HFFc6 (cell line): ENCODE data around the gene CYB5B. TPM values are rescaled to one million over a fixed set of nuclear protein-coding genes. Genes with fewer than 3 reads are reported as not detected.

ENCODE experiments used
- DNase-seq: peaks from one replicate; pipeline ENCODE4 v3.0.0-alpha.2; 2018
- H3K27ac Mint-ChIP-seq: 2 replicates; pipeline ENCODE4 v1.8.0; 2020; ENCODE audit warnings: mild to moderate bottlenecking, mixed read lengths
- H3K27me3 Mint-ChIP-seq: 2 replicates; pipeline ENCODE4 v1.8.0; 2021; ENCODE audit warnings: mild to moderate bottlenecking, moderate library complexity, mixed read lengths; ENCODE audit not compliant: insufficient read depth
- H3K36me3 Mint-ChIP-seq: 2 replicates; pipeline ENCODE4 v1.8.0; 2021; ENCODE audit warnings: low read depth, mixed read lengths
- H3K4me1 Mint-ChIP-seq: 2 replicates; pipeline ENCODE4 v1.8.0; 2020; ENCODE audit warnings: low read depth, mixed read lengths
- H3K4me3 Mint-ChIP-seq: 2 replicates; pipeline ENCODE4 v1.8.0; 2020; ENCODE audit warnings: mild to moderate bottlenecking, moderate library complexity, mixed read lengths
- H3K9me3 Mint-ChIP-seq: 2 replicates; pipeline ENCODE4 v1.8.0; 2020; ENCODE audit warnings: mild to moderate bottlenecking, mixed read lengths
- total RNA-seq, 6 experiments: library from RNA; stranded (reverse); fragmentation: NEBNext Ultra II Directional; extraction: Animal tissue kit (Norgen Biotek cat#: 25700); gene quantifications; 2 replicates in 1 of 6; 3 replicates in 5 of 6; pipeline ENCODE4 v1.2.3, GENCODE V29; 2021
- TF ChIP-seq, protein P1 (sequence below): fragments of 200-600 bp; sonication (generic); IDR thresholded peaks from 2 replicates; pipeline ENCODE4 v1.5.0; 2021; ENCODE audit warnings: antibody characterized with exemption, mild to moderate bottlenecking

CYB5B gene
- total RNA-seq, 6 experiments from 2014 or later: 135 to 151 (median 140) TPM

DNA sequence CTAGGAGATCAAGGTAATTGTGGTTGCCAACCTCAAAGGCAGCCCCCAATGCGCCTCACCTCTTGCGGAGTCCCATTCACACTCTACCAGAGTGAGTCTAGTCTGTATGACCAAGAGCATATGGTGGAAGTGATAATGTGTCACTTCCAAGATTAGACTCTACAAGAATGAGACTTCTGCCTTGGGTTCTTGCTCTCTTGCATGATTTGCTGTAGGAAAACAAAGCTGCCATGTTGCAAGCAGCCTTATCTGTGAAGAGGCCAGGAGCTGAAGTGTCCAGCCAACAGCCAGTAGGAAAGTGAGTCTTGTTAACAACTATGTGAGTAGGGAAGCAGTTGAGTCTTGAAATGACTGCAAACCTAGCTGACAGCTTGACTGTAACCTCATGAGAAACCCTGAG lies 42.0 kb upstream of the CYB5B start:
- Mint-ChIP-seq H3K27ac (no peak overlapping the region; the same call in 1 of the 2 replicates), H3K9me3 (no peaks in the 10 kb centered on the region), H3K4me3 (no peak overlapping the region), H3K27me3 (no peaks in the 10 kb centered on the region; the same call in 1 of the 2 replicates), H3K36me3 (peaks cover 46% of the 10 kb centered on the region), H3K4me1 (peaks cover 43% of the 10 kb centered on the region)
- TF ChIP-seq, protein P1, sequence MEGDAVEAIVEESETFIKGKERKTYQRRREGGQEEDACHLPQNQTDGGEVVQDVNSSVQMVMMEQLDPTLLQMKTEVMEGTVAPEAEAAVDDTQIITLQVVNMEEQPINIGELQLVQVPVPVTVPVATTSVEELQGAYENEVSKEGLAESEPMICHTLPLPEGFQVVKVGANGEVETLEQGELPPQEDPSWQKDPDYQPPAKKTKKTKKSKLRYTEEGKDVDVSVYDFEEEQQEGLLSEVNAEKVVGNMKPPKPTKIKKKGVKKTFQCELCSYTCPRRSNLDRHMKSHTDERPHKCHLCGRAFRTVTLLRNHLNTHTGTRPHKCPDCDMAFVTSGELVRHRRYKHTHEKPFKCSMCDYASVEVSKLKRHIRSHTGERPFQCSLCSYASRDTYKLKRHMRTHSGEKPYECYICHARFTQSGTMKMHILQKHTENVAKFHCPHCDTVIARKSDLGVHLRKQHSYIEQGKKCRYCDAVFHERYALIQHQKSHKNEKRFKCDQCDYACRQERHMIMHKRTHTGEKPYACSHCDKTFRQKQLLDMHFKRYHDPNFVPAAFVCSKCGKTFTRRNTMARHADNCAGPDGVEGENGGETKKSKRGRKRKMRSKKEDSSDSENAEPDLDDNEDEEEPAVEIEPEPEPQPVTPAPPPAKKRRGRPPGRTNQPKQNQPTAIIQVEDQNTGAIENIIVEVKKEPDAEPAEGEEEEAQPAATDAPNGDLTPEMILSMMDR: no peak
- no peak for DNase-seq

DNA sequence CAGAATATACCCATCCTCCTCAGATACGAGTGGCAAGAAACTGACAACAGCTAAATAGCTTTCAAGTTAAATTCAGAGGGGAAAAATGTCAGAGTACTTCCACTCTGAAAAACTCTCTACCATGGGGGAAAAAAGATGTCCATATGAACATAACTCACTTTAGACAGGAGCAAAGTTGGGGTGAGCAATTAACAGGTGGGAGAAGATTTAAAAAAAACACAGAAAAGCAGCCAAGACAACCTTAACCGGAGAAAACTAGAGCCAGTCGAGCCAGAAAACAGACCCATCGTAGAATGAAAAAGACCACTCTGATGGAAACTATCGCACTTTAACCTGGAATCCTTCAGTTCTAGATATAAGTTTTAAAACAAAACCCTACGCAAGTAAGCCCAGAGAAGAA lies 39.4 kb upstream of the CYB5B start:
- H3K4me3 Mint-ChIP-seq: peak overlapping the region; percentile 96
- H3K27me3 Mint-ChIP-seq: no peaks in the 10 kb centered on the region; the same call in 1 of the 2 replicates
- TF ChIP-seq, protein P1: no peak
- H3K4me1 Mint-ChIP-seq: peaks cover 34% of the 10 kb centered on the region
- no peaks in the 10 kb centered on the region for H3K9me3 Mint-ChIP-seq
- H3K27ac Mint-ChIP-seq: peak overlapping the region; percentile 89
- DNase-seq: no peak
- H3K36me3 Mint-ChIP-seq: peaks cover 31% of the 10 kb centered on the region

DNA sequence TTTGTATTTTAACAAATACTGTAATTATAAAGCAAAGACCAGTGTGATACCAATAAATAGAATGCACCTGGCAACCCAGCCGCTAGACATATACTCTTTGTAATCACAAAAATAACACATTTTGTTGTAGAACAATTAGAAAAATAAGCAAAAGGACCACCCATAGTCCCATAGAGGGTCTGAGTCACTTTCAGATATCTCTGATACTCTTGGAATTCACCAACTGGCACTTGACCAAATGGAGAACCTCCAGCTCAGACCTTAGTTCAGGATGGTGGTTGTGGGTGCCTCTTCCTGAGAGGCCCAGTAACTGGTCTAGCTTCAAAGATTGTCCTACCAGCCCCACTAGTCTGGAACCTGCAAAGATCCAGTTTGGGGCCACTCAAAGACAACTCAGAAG lies 37.8 kb upstream of the CYB5B start:
- Mint-ChIP-seq H3K36me3 (peaks cover 31% of the 10 kb centered on the region), H3K27ac (peak overlapping the region; percentile 90; the same call in 1 of the 2 replicates), H3K4me3 (peak overlapping the region; percentile 96), H3K27me3 (no peaks in the 10 kb centered on the region; the same call in 1 of the 2 replicates), H3K4me1 (peaks cover 34% of the 10 kb centered on the region), H3K9me3 (no peaks in the 10 kb centered on the region)
- TF ChIP-seq, protein P1: no peak
- DNase-seq: peak; percentile 16

DNA sequence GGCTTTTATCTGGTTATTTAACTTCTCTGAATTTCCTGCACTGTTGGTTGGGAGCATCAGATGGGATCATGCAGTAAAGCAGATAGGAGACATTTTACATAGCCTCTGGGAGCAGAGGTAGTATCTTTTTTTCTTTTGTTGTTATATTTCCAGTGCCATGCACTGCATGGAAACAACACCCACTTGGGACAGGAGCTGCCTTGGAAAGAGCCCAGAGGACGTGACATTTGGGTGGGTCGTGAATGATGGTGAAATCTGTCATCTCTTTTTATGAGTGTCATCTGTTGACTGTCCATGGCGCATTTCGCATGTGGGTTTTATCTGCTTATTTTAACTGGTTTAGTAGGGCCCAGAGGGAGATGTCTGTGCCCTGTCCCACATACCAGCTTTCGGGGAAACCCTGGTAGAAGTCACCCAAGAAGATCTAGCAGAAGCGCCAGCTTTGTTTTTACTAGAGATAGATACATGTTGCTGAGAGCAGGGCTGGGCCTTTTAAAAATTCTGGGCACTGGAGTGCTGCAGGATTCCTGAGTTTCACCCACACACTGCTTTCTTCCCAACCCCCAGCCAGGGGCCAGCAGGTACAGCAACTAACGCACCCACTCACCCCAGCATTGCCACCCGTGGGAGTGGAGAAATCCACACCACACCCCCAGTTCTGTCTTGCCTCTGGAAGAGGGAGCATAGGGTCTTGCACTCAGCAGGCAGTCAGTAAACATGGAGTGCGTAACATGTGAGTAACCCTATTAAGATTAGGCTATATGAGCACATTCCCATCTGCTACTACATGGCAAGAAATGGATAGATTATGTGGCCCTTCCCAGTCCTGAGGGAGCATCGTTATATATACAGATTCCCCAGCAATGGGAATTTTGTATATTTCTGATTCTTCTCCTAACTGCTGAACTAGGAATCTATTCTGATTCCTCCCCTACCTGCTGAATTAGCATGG lies 30.2 kb upstream of the CYB5B start:
- no peak for DNase-seq
- peaks cover 4% of the 10 kb centered on the region; the same call in 1 of the 2 replicates for H3K27me3 Mint-ChIP-seq
- peaks cover 34% of the 10 kb centered on the region for H3K4me1 Mint-ChIP-seq
- no peaks in the 10 kb centered on the region for H3K9me3 Mint-ChIP-seq
- H3K36me3 Mint-ChIP-seq: no peaks in the 10 kb centered on the region
- TF ChIP-seq, protein P1: no peak
- H3K4me3 Mint-ChIP-seq: no peak overlapping the region
- no peak overlapping the region for H3K27ac Mint-ChIP-seq

DNA sequence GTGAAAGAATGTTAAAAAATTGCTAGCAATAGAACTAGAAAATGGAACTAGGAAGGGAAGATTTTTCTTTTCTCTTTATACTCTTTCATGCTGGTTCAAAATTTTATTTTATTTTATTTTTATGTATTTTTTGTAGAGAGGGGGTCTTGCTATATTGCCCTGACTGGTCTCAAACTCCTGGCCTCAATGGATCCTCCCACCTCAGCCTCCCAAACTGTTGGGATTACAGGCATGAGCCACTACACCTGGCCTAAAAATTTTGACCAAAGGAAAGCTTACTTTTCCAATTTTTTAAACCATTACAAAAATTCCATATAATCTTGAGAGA lies 28.6 kb upstream of the CYB5B start:
- Mint-ChIP-seq H3K36me3 (no peaks in the 10 kb centered on the region), H3K27me3 (peaks cover 4% of the 10 kb centered on the region; the same call in 1 of the 2 replicates), H3K27ac (peak overlapping the region; percentile 91), H3K4me1 (peaks cover 46% of the 10 kb centered on the region), H3K9me3 (no peaks in the 10 kb centered on the region), H3K4me3 (peak overlapping the region; percentile 74)
- TF ChIP-seq, protein P1: no peak
- no peak for DNase-seq
